Duodenal mucosa (tissue), 2 donors: ENCODE measurements around the gene ZDHHC5.
"Not testable (repeated sequence)": the region's sequence is repeated elsewhere in the genome, so short reads cannot be mapped to it uniquely, and the experiment has no call there.

Experiments used
- H3K27ac ChIP-seq: one replicate; pipeline ENCODE4 v1.7.0; 2013; ENCODE audit warnings: low read depth, low read length
- H3K27me3 ChIP-seq, 2 donors: one replicate each; pipeline ENCODE4 v1.7.0; 2013; ENCODE audit warnings: low read length in 2 of 2, control low read depth in 1 of 2; ENCODE audit not compliant: insufficient read depth in 2 of 2, control insufficient read depth in 1 of 2
- H3K36me3 ChIP-seq, 2 donors: one replicate each; pipeline ENCODE4 v1.7.0; 2013; ENCODE audit warnings: low read length in 2 of 2, control low read depth in 1 of 2; ENCODE audit not compliant: insufficient read depth in 2 of 2, control insufficient read depth in 1 of 2
- H3K4me1 ChIP-seq, 2 donors: one replicate each; pipeline ENCODE4 v1.7.0; 2013; ENCODE audit warnings: low read length in 2 of 2, control low read depth in 1 of 2; ENCODE audit not compliant: insufficient read depth in 2 of 2, control insufficient read depth in 1 of 2
- H3K4me3 ChIP-seq, 2 donors: one replicate each; pipeline ENCODE4 v1.7.0; 2013; ENCODE audit warnings: low read length in 2 of 2, low read depth in 1 of 2
- H3K9ac ChIP-seq, 2 donors: one replicate each; pipeline ENCODE4 v1.7.0; 2013; ENCODE audit warnings: low read length in 2 of 2, low read depth in 1 of 2
- H3K9me3 ChIP-seq, 2 donors: one replicate each; pipeline ENCODE4 v1.7.0; 2013; ENCODE audit warnings: low read length in 2 of 2, control low read depth in 1 of 2; ENCODE audit not compliant: control insufficient read depth in 1 of 2

Gene ZDHHC5

GRCh38 chr11:57649826-57650738 is 17.8 kb upstream of the ZDHHC5 start, which contains the start of gene YPEL4:
Gene YPEL4, minus strand, starts transcription at chr11:57649912. Its CDS starts 2,805 bp downstream, at chr11:57647107.
- Histone ChIP-seq H3K27me3 (peaks cover 48 to 51% of the 10 kb centered on the region in 2 donors), H3K9me3 (no peaks in the 10 kb centered on the region), H3K4me1 (peaks cover under 1 to 37% of the 10 kb centered on the region in 2 donors), H3K36me3 (no peaks in the 10 kb centered on the region), H3K27ac (no peak within 1 kb of the TSS), H3K9ac (peak within 1 kb of the TSS; percentile 18 to 30), H3K4me3 (peak within 1 kb of the TSS; percentile 52 to 65)

GRCh38 chr11:57650739-57651090 is 17.2 kb upstream of the ZDHHC5 start:
- H3K36me3 ChIP-seq, result no peaks in the 10 kb centered on the region
- H3K4me1 ChIP-seq, result peaks cover 0 to 31% of the 10 kb centered on the region in 2 donors
- H3K27ac ChIP-seq, result no peak overlapping the region
- H3K9me3 ChIP-seq, result no peaks in the 10 kb centered on the region
- no peak overlapping the region for H3K9ac ChIP-seq
- no peak overlapping the region for H3K4me3 ChIP-seq
- peaks cover 43 to 45% of the 10 kb centered on the region in 2 donors for H3K27me3 ChIP-seq

- Histone ChIP-seq H3K9me3 (no peaks in the 10 kb centered on the region), H3K4me3 (no peak overlapping the region), H3K36me3 (no peaks in the 10 kb centered on the region), H3K4me1 (peaks cover 0 to 27% of the 10 kb centered on the region in 2 donors), H3K9ac (no peak overlapping the region), H3K27ac (no peak overlapping the region), H3K27me3 (peaks cover 36 to 38% of the 10 kb centered on the region in 2 donors)
Observed at GRCh38 chr11:57651408-57651807, 16.5 kb upstream of the ZDHHC5 start.

GRCh38 chr11:57652230-57652629 is 15.7 kb upstream of the ZDHHC5 start:
- Histone ChIP-seq H3K27me3 (peaks cover 28 to 30% of the 10 kb centered on the region in 2 donors), H3K4me1 (peaks cover 4 to 28% of the 10 kb centered on the region in 2 donors)
- not testable (repeated sequence) for H3K4me3 ChIP-seq, H3K9me3 ChIP-seq, H3K27ac ChIP-seq, H3K36me3 ChIP-seq, H3K9ac ChIP-seq

GRCh38 chr11:57652662-57653061 is 15.3 kb upstream of the ZDHHC5 start:
- Histone ChIP-seq H3K27ac (no peak overlapping the region), H3K4me1 (peaks cover 4 to 27% of the 10 kb centered on the region in 2 donors), H3K27me3 (peaks cover 24 to 26% of the 10 kb centered on the region in 2 donors), H3K36me3 (no peaks in the 10 kb centered on the region), H3K9ac (no peak overlapping the region), H3K4me3 (no peak overlapping the region), H3K9me3 (no peaks in the 10 kb centered on the region)

- Histone ChIP-seq H3K9ac (no peak overlapping the region), H3K4me3 (no peak overlapping the region), H3K36me3 (no peaks in the 10 kb centered on the region), H3K9me3 (no peaks in the 10 kb centered on the region), H3K27me3 (peaks cover 19 to 21% of the 10 kb centered on the region in 2 donors), H3K27ac (no peak overlapping the region), H3K4me1 (peaks cover 6 to 28% of the 10 kb centered on the region in 2 donors)
Observed at GRCh38 chr11:57653163-57653562, 14.8 kb upstream of the ZDHHC5 start.

GRCh38 chr11:57656885-57657193 is 11.1 kb upstream of the ZDHHC5 start:
- no peak overlapping the region for H3K27ac ChIP-seq
- no peaks in the 10 kb centered on the region for H3K9me3 ChIP-seq
- no peaks in the 10 kb centered on the region for H3K27me3 ChIP-seq
- peak overlapping the region; percentile 76 to 95 for H3K9ac ChIP-seq
- peaks cover 13 to 23% of the 10 kb centered on the region in 2 donors for H3K36me3 ChIP-seq
- peak overlapping the region; percentile 84 to 96 for H3K4me3 ChIP-seq
- peaks cover 8 to 18% of the 10 kb centered on the region in 2 donors for H3K4me1 ChIP-seq

GRCh38 chr11:57657194-57658022 is 10.5 kb upstream of the ZDHHC5 start, which contains the start of gene CLP1:
Gene CLP1, plus strand, starts transcription at chr11:57657762. Its CDS starts 1,715 bp downstream, at chr11:57659477.
- Histone ChIP-seq H3K27me3 (no peaks in the 10 kb centered on the region), H3K27ac (peak within 1 kb of the TSS; percentile 81), H3K4me3 (peak within 1 kb of the TSS; percentile 96), H3K9ac (peak within 1 kb of the TSS; percentile 76 to 95), H3K36me3 (peaks cover 13 to 28% of the 10 kb centered on the region in 2 donors), H3K4me1 (peaks cover 8 to 18% of the 10 kb centered on the region in 2 donors), H3K9me3 (no peaks in the 10 kb centered on the region)

GRCh38 chr11:57658023-57658361 is 9.9 kb upstream of the ZDHHC5 start:
- Histone ChIP-seq H3K27me3 (no peaks in the 10 kb centered on the region), H3K4me3 (peak overlapping the region; percentile 96), H3K27ac (no peak overlapping the region), H3K36me3 (peaks cover 13 to 31% of the 10 kb centered on the region in 2 donors), H3K4me1 (peaks cover 8 to 18% of the 10 kb centered on the region in 2 donors), H3K9me3 (no peaks in the 10 kb centered on the region), H3K9ac (peak overlapping the region; percentile 60 to 71)

- H3K9ac ChIP-seq, result no peak overlapping the region
- no peak overlapping the region for H3K27ac ChIP-seq
- peaks cover 13 to 31% of the 10 kb centered on the region in 2 donors for H3K36me3 ChIP-seq
- H3K4me1 ChIP-seq, result peaks cover 8 to 18% of the 10 kb centered on the region in 2 donors
- no peak overlapping the region for H3K4me3 ChIP-seq
- no peaks in the 10 kb centered on the region for H3K9me3 ChIP-seq
- no peaks in the 10 kb centered on the region for H3K27me3 ChIP-seq
Observed at GRCh38 chr11:57659669-57660068, 8.2 kb upstream of the ZDHHC5 start.
